Right lobe of liver (tissue), 6 donors: ENCODE data around the gene IMP4. TPM values are rescaled to one million over a fixed set of nuclear protein-coding genes. Genes with fewer than 3 reads are reported as not detected.

Experiments
- ATAC-seq, 4 donors: fragments of 200-7000 bp; cut with Tn5 transposase; one replicate each; pipeline ENCODE4 v1.9.1; 2020; ENCODE audit warnings: mild to moderate bottlenecking in 4 of 4, moderate library complexity in 4 of 4
- DNase-seq, 3 donors: peaks; one replicate each; pipeline ENCODE4 v3.0.0-alpha.2; 2020
- H3K27ac ChIP-seq, 3 donors: fragments of 200-600 bp; one replicate each; pipeline ENCODE4 v1.8.0; 2022
- H3K27me3 ChIP-seq, 2 donors: fragments of 200-600 bp; one replicate each; pipeline ENCODE4 v1.8.0; 2022
- H3K36me3 ChIP-seq, 4 donors: fragments of 200-600 bp; sonication (generic) in 1 of 4; one replicate each; pipeline versions ENCODE4 v1.5.1 to v1.8.0; 2017 to 2022; ENCODE audit warnings: control low read depth in 1 of 4
- H3K4me1 ChIP-seq, 4 donors: fragments of 200-600 bp; sonication (generic) in 1 of 4; one replicate each; pipeline versions ENCODE4 v1.5.1 to v1.8.0; 2017 to 2022; ENCODE audit warnings: control low read depth in 1 of 4
- H3K4me3 ChIP-seq, 3 donors: fragments of 200-600 bp; one replicate each; pipeline ENCODE4 v1.8.0; 2022
- H3K9me3 ChIP-seq, 4 donors: fragments of 200-600 bp; sonication (generic) in 1 of 4; one replicate each; pipeline versions ENCODE4 v1.5.1 to v1.8.0; 2017 to 2022; ENCODE audit warnings: control low read depth in 1 of 4
- CTCF ChIP-seq, 4 donors: fragments of 200-600 bp in 3 of 4; fragments of 450-650 bp in 1 of 4; IDR thresholded peaks; one replicate each; pipeline versions ENCODE4 v1.5.1 to v1.8.0; 2016 to 2022; ENCODE audit warnings: antibody characterized with exemption in 4 of 4, mild to moderate bottlenecking in 2 of 4
- POLR2A ChIP-seq: fragments of 450-650 bp; IDR thresholded peaks from one replicate; pipeline ENCODE4 v1.6.1; 2017; ENCODE audit warnings: antibody characterized with exemption, mild to moderate bottlenecking
- WGBS: methylation state at CpG from one replicate; pipeline ENCODE4 v1.1.6; 2018; ENCODE audit warnings: low coverage, low lambda C conversion rate; ENCODE audit not compliant: insufficient coverage; ENCODE audit errors: missing lambda C conversion rate; 5-methylcytosine and 5-hydroxymethylcytosine counted together
- intact Hi-C, 2 donors: fragments of 100-400 bp; cut with DNase I; formaldehyde crosslinking; loops; one replicate each; pipeline versions ENCODE4 v1.11.2 to v1.14.1; 2022
- total RNA-seq, 6 experiments: library from RNA; depleted of rRNA in 2 of 6; stranded (reverse); fragments of >200 nt in 2 of 6; fragmentation: NEBNext Ultra II Directional in 3 of 6; extraction: Animal tissue kit (Norgen Biotek cat#: 25700) in 3 of 6; gene quantifications; one replicate each; pipeline versions ENCODE4 v1.1.0 to v1.2.4, GENCODE V29; 2016 to 2023
- donor health status: DM: no; HTN: yes; CAD: no.
- donor health status: DM: no; HTN: no; CAD: no.
- donor health status: DM: no; HTN: no; CAD: no.
- donor health status: DM: no; HTN: yes; CAD: no.
- donor health status: DM: no; HTN: yes; CAD: no.

IMP4 gene
- total RNA-seq, 6 experiments from 2014 or later = 43.1 to 136 (median 56.7) TPM

- Histone ChIP-seq H3K9me3 (no peaks in the 10 kb centered on the region), H3K36me3 (peaks cover 0 to 2% (median under 1%) of the 10 kb centered on the region in 4 donors), H3K4me3 (no peak overlapping the region), H3K27me3 (no peaks in the 10 kb centered on the region), H3K27ac (no peak overlapping the region), H3K4me1 (no peaks in the 10 kb centered on the region)
- DNase-seq (no peak), ATAC-seq (no peak)
- intact Hi-C loops = no loop called here
- no peak for TF ChIP-seq CTCF (IDR thresholded peaks at IDR 0.05)
- WGBS = 92% methylated on average over 2 of the region's 2 CpGs
Observed at GRCh38 chr2:130365075-130365474, 22.4 kb downstream of the IMP4 start.

- ATAC-seq (no peak), DNase-seq (peak in 1 of 3 donors; percentile 3)
- H3K36me3 ChIP-seq = peaks cover 0 to 5% (median under 1%) of the 10 kb centered on the region in 4 donors
- H3K27ac ChIP-seq = no peak overlapping the region
- no peaks in the 10 kb centered on the region for H3K4me1 ChIP-seq
- 94% methylated on average over 2 of the region's 2 CpGs for WGBS
- no peaks in the 10 kb centered on the region for H3K9me3 ChIP-seq
- intact Hi-C loops = no loop called here
- no peak for TF ChIP-seq CTCF (IDR thresholded peaks at IDR 0.05)
- no peak for TF ChIP-seq POLR2A
- no peak overlapping the region for H3K4me3 ChIP-seq
- H3K27me3 ChIP-seq = no peaks in the 10 kb centered on the region
Observed at GRCh38 chr2:130365963-130366362, 23.3 kb downstream of the IMP4 start.

GRCh38 chr2:130366720-130367119, 24.0 kb downstream of the IMP4 start:
- ATAC-seq = peak in 3 of 4 donors; percentile 40 to 65 (median 62)

GRCh38 chr2:130368786-130369185, 26.1 kb downstream of the IMP4 start:
- TF ChIP-seq POLR2A (no peak), CTCF (IDR thresholded peaks at IDR 0.05) (no peak)
- ATAC-seq (no peak), DNase-seq (peak in 1 of 3 donors; percentile 17)
- peaks cover 0 to 5% (median 0%) of the 10 kb centered on the region in 4 donors for H3K36me3 ChIP-seq
- H3K9me3 ChIP-seq = no peaks in the 10 kb centered on the region
- no peaks in the 10 kb centered on the region for H3K27me3 ChIP-seq
- H3K4me1 ChIP-seq = no peaks in the 10 kb centered on the region
- no peak overlapping the region for H3K27ac ChIP-seq
- no peak overlapping the region for H3K4me3 ChIP-seq
- intact Hi-C loops = no loop called here
- 100% methylated on average over 3 of the region's 5 CpGs for WGBS

More at GRCh38 chr2:130366720-130367119, 24.0 kb downstream of the IMP4 start:
- DNase-seq = no peak
- intact Hi-C loops = no loop called here
- Histone ChIP-seq H3K36me3 (peaks cover 0 to 5% (median 0%) of the 10 kb centered on the region in 4 donors), H3K27ac (no peak overlapping the region), H3K4me3 (no peak overlapping the region), H3K9me3 (no peaks in the 10 kb centered on the region), H3K4me1 (no peaks in the 10 kb centered on the region), H3K27me3 (no peaks in the 10 kb centered on the region)
- 33% methylated on average over 1 of the region's 1 CpG for WGBS
- no peak for TF ChIP-seq POLR2A
- TF ChIP-seq CTCF (IDR thresholded peaks at IDR 0.05) = no peak
